ENCODE measurements around the gene SMARCC2. TPM values are rescaled to one million over a fixed set of nuclear protein-coding genes. Genes with fewer than 3 reads are reported as not detected.

SMARCC2 gene
- total RNA-seq, 6 experiments from 2014 or later: 72.1 to 99.8 (median 87.1) TPM

DNA sequence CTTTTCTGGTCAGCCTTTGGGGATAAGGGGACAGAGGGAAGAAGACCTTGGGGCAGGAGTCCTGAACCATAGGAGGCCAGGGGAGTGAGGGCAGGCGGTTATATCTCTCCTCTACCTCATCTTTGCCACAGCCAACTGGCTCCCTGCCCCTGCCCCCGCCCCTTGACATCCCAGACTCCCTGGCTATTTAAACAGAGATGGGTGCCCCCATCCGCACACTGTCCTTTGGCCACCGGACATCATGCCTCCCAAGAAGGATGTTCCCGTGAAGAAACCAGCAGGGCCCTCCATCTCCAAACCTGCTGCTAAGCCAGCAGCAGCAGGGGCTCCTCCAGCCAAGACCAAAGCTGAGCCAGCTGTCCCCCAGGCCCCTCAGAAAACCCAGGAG is 35.6 kb downstream of the SMARCC2 start:
- H3K36me3 Mint-ChIP-seq (ENCODE audit: low read depth): peaks cover 18% of the 10 kb centered on the region
- H3K4me1 Mint-ChIP-seq (ENCODE audit: low read depth): peaks cover 47% of the 10 kb centered on the region
- no peak for DNase-seq
- peak overlapping the region; percentile 93 for H3K27ac Mint-ChIP-seq
- H3K27me3 Mint-ChIP-seq (ENCODE audit: insufficient read depth): peaks cover 8% of the 10 kb centered on the region
- peak overlapping the region; percentile 97 for H3K4me3 Mint-ChIP-seq
- H3K9me3 Mint-ChIP-seq: peaks cover 6% of the 10 kb centered on the region
- TF ChIP-seq, protein P1, sequence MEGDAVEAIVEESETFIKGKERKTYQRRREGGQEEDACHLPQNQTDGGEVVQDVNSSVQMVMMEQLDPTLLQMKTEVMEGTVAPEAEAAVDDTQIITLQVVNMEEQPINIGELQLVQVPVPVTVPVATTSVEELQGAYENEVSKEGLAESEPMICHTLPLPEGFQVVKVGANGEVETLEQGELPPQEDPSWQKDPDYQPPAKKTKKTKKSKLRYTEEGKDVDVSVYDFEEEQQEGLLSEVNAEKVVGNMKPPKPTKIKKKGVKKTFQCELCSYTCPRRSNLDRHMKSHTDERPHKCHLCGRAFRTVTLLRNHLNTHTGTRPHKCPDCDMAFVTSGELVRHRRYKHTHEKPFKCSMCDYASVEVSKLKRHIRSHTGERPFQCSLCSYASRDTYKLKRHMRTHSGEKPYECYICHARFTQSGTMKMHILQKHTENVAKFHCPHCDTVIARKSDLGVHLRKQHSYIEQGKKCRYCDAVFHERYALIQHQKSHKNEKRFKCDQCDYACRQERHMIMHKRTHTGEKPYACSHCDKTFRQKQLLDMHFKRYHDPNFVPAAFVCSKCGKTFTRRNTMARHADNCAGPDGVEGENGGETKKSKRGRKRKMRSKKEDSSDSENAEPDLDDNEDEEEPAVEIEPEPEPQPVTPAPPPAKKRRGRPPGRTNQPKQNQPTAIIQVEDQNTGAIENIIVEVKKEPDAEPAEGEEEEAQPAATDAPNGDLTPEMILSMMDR (IDR thresholded peaks at IDR 0.05): no peak

DNA sequence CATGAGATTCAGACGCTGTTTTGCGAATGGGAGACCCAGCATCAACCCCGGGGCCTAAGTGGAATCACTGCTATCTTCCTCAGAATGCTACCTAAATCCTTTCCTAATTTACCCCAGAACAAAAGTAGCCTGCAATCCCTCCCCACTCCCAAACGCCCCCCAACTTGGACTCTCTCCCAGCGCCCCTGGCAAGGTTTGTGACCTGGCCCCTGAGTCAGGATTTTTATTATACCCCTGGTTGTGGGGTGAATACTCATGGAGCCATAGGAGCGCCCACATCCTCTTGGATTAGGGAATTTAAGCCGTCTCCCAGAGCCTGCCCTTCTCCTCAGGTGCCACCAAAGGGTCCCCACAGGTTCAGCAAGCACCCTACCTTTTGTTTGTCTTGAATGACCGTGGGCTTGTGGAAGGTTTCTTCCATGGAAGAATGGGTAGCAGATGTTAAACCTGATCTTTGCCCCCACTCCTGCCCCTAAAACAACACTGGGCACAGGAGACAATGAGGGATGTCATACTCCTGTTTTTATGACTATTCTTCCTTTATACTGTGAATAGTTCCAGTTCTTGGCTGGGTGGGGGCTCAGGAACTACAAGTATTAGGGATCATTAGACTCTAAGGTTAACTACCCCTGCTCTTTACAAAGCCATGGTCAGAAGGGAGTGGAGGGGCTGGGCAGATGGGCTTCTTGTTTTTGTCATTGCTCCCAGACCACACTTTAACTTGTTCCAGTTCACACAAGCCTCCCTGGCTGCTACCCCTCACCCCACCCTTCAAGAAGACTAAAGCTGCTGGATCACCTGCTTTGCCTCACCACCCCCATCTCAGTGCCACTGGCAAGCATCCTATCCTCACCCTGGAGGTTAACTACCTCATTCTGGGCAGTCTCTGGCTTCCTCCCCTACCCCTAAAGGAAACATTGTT is 36.3 kb downstream of the SMARCC2 start:
- TF ChIP-seq, protein P1 (IDR thresholded peaks at IDR 0.05): no peak
- Mint-ChIP-seq H3K27ac (peak overlapping the region; percentile 93), H3K27me3 (ENCODE audit: insufficient read depth) (peaks cover 2% of the 10 kb centered on the region), H3K9me3 (peaks cover under 1% of the 10 kb centered on the region; the same call in 1 of the 2 replicates), H3K4me3 (peak overlapping the region; percentile 97), H3K36me3 (ENCODE audit: low read depth) (peaks cover 12% of the 10 kb centered on the region), H3K4me1 (ENCODE audit: low read depth) (peaks cover 47% of the 10 kb centered on the region)
- no peak for DNase-seq

DNA sequence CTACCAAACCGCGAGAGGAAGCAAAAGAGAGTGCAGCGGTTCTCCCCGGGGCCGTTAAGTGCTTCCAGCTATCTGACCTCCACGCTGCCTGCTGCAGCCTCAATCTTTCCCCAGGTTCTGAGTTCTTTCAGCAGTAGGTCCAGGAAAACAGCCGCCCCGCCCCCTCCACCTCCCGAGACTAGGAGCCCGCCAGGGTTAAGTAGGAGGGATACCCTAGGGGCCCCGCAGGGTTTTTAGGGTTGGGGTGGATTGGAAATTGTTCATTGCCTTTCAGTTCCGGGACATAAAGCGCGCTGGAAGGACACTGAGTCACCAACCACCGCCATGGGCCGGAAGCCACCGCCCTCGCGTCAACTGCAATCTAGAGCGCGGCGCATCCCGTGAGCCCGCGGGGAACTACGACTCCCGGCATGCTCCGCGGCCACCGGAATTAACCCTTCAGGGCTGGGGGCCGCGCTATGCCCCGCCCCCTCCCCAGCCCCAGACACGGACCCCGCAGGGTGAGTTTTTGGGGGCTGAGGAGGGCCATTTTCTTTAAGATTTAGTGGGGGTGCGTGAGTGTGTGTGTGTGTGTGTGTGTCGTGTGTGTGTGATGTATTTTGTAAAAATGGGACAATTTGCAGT is 37.0 kb downstream of the SMARCC2 start, which contains the start of gene MYL6B:
TSS of gene MYL6B (plus strand) at position 456 of the 624 bp plus-strand sequence. CDS start 1,332 bp downstream, outside the sequence.
- Mint-ChIP-seq H3K9me3 (no peaks in the 10 kb centered on the region), H3K27ac (peak within 1 kb of the TSS; percentile 93), H3K4me1 (ENCODE audit: low read depth) (peaks cover 41% of the 10 kb centered on the region), H3K27me3 (ENCODE audit: insufficient read depth) (peaks cover 2% of the 10 kb centered on the region), H3K4me3 (peak within 1 kb of the TSS; percentile 97), H3K36me3 (ENCODE audit: low read depth) (peaks cover 12% of the 10 kb centered on the region)
- TF ChIP-seq, protein P1 (IDR thresholded peaks at IDR 0.05): no peak
- DNase-seq: peak; percentile 86

DNA sequence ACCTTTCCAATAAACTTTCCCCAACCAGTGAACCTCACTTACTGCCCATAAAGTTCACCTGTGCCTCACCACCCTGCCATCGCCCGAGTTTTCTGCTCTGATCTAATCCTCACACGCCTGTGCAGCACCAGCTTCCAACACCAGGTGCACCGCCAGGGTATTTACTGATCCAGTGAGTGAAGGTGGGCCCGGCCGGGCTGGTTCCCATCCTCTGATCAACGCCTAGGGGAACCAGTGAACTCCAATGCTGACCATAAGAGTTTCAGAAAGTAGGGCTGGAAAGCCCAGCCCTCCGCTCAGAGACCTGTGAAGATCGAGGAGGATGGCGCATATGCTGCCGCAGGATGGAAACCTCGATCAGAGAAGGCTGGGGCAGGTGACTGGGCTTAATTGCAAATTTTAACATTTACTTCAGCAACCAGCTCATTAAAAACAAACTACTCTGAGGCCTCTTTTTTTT is 37.6 kb downstream of the SMARCC2 start:
- H3K27ac Mint-ChIP-seq: peak overlapping the region; percentile 93
- peaks cover 12% of the 10 kb centered on the region for H3K36me3 Mint-ChIP-seq (ENCODE audit: low read depth)
- TF ChIP-seq, protein P1 (IDR thresholded peaks at IDR 0.05): peak; percentile 74
- DNase-seq: no peak
- H3K9me3 Mint-ChIP-seq: no peaks in the 10 kb centered on the region
- peaks cover 2% of the 10 kb centered on the region for H3K27me3 Mint-ChIP-seq (ENCODE audit: insufficient read depth)
- peaks cover 38% of the 10 kb centered on the region for H3K4me1 Mint-ChIP-seq (ENCODE audit: low read depth)
- H3K4me3 Mint-ChIP-seq: peak overlapping the region; percentile 97

DNA sequence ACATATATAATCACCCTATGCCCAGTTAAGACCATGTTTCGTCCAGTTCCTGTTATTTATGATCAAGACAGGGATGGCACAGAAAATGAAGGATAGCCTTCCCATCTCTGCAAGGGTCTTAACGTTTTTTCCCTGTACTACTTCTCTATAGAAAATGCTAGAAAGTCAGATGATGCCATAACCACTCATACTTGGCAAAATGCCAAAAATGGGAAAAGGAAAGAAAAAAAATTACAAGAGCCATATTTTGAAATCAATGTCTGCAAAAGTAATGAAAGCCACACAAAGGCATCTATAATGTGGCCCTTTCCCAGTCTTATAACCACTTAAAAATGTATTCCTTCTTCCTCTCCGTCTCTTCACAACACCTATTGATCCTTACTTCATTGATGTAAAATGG is 38.7 kb downstream of the SMARCC2 start:
- H3K36me3 Mint-ChIP-seq (ENCODE audit: low read depth): peaks cover 8% of the 10 kb centered on the region
- peak; percentile 34 for DNase-seq
- H3K4me1 Mint-ChIP-seq (ENCODE audit: low read depth): peaks cover 38% of the 10 kb centered on the region
- H3K4me3 Mint-ChIP-seq: peak overlapping the region; percentile 97
- H3K27me3 Mint-ChIP-seq (ENCODE audit: insufficient read depth): peaks cover 2% of the 10 kb centered on the region
- H3K9me3 Mint-ChIP-seq: no peaks in the 10 kb centered on the region
- peak overlapping the region; percentile 61 for H3K27ac Mint-ChIP-seq
- TF ChIP-seq, protein P1 (IDR thresholded peaks at IDR 0.05): no peak

Measured in HFFc6 (cell line).